Tibial artery (tissue), 4 donors: ENCODE measurements around the gene SPAG9.

Experiments
- DNase-seq, 2 donors: peaks; one replicate each; pipeline ENCODE4 v3.0.0-alpha.2; 2019
- H3K27ac ChIP-seq, 2 donors: fragments of 200-600 bp; sonication (generic) in 1 of 2; 1 replicate in 1 of 2; 2 replicates in 1 of 2; pipeline ENCODE4 v1.5.1; 2018 to 2019; ENCODE audit warnings: mild to moderate bottlenecking in 1 of 2
- H3K27me3 ChIP-seq, 2 donors: fragments of 200-600 bp; sonication (generic) in 1 of 2; one replicate each; pipeline versions ENCODE4 v1.5.1 to v1.6.0; 2016 to 2019
- H3K36me3 ChIP-seq, 3 donors: fragments of 200-600 bp; sonication (generic) in 2 of 3; one replicate each; pipeline ENCODE4 v1.5.1; 2016 to 2019; ENCODE audit warnings: mild to moderate bottlenecking in 2 of 3
- H3K4me1 ChIP-seq, 4 donors: fragments of 200-600 bp; sonication (generic) in 2 of 4; 1 replicate in 3 of 4; 2 replicates in 1 of 4; pipeline ENCODE4 v1.5.1; 2016 to 2019
- H3K4me3 ChIP-seq, 2 donors: fragments of 200-600 bp; sonication (generic) in 1 of 2; 1 replicate in 1 of 2; 2 replicates in 1 of 2; pipeline ENCODE4 v1.5.1; 2018 to 2019; ENCODE audit warnings: mild to moderate bottlenecking in 2 of 2
- H3K9me3 ChIP-seq, 3 donors: fragments of 200-600 bp; sonication (generic) in 1 of 3; one replicate each; pipeline ENCODE4 v1.5.1; 2016 to 2019
- CTCF ChIP-seq, 2 experiments: fragments of 200-600 bp in 1 of 2; fragments of 450-650 bp in 1 of 2; IDR thresholded peaks; one replicate each; pipeline ENCODE4 v1.5.1; 2017 to 2019; ENCODE audit warnings: antibody characterized with exemption in 2 of 2, mild to moderate bottlenecking in 1 of 2, moderate library complexity in 1 of 2
- intact Hi-C: fragments of 100-400 bp; cut with DNase I; formaldehyde crosslinking; loops from one replicate; pipeline ENCODE4 v1.15.0; 2023; ENCODE audit warnings: low total_unique reads

The SPAG9 gene

GRCh38 chr17:50935221-50935995, 185.3 kb downstream of the SPAG9 start:
- Histone ChIP-seq H3K36me3 (no peaks in the 10 kb centered on the region), H3K9me3 (no peaks in the 10 kb centered on the region), H3K4me3 (no peak overlapping the region), H3K27me3 (no peaks in the 10 kb centered on the region), H3K27ac (peak overlapping the region; percentile 96 to 97), H3K4me1 (peaks cover 3 to 41% (median 29%) of the 10 kb centered on the region in 4 donors)
- intact Hi-C loops, result no loop called here
- no peak for TF ChIP-seq CTCF (IDR thresholded peaks at IDR 0.05)
- DNase-seq, result peak; percentile 84 to 95

DNA sequence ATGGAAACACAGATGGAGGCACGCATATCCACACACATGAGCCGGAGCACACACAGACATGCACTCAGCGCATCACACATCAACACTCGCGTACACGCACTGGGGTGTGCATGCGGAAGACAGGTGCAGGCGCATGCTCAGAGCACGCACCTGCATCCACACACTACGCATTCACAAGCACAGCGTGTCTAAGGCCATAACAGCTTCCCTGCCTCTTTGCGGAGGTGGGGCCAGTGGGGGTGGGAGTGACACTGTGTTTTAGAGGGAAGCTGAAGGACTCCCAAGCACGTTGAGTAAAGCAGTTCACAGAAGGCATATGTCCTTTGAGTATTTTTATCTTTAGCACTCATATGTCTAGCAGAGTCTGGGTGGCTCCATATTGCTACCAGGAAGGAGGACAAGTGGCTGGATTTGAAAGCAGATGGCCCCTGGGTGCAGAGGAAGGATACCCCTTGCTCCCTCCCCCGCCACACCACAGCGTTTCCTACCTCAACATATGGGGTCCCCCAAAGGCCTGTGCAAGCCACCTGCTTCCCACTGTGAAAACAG, 185.9 kb downstream of the SPAG9 start:
- Histone ChIP-seq H3K27me3 (no peaks in the 10 kb centered on the region), H3K27ac (peak overlapping the region; percentile 96 to 97), H3K36me3 (no peaks in the 10 kb centered on the region), H3K4me3 (no peak overlapping the region), H3K4me1 (peaks cover 4 to 47% (median 33%) of the 10 kb centered on the region in 4 donors), H3K9me3 (no peaks in the 10 kb centered on the region)
- intact Hi-C loops, result no loop called here
- no peak for TF ChIP-seq CTCF (IDR thresholded peaks at IDR 0.05)
- DNase-seq, result no peak

DNA sequence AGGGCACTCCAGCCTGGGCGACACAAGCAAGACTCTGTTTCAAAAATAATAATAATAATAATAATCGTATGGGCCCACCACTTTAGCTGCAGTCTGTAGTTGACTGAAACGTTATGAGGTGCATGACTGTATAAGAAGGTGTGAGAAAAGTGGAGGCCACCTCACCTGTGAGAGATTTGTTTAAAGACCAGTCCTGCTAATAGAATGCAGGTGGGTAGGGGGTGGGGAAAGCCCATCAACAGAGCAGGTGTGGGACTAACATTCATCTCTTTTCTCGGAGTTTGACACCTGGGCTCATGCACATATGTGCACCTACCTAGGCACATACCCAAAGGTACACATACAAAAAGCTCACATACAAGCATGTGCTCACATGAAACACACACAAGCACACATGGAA, 186.5 kb downstream of the SPAG9 start:
- H3K36me3 ChIP-seq, result no peaks in the 10 kb centered on the region
- H3K4me3 ChIP-seq, result no peak overlapping the region
- peak overlapping the region; percentile 96 to 97 for H3K27ac ChIP-seq
- no peaks in the 10 kb centered on the region for H3K9me3 ChIP-seq
- H3K27me3 ChIP-seq, result no peaks in the 10 kb centered on the region
- intact Hi-C loops, result no loop called here
- H3K4me1 ChIP-seq, result peaks cover 4 to 50% (median 35%) of the 10 kb centered on the region in 4 donors
- TF ChIP-seq CTCF (IDR thresholded peaks at IDR 0.05), result no peak
- no peak for DNase-seq

DNA sequence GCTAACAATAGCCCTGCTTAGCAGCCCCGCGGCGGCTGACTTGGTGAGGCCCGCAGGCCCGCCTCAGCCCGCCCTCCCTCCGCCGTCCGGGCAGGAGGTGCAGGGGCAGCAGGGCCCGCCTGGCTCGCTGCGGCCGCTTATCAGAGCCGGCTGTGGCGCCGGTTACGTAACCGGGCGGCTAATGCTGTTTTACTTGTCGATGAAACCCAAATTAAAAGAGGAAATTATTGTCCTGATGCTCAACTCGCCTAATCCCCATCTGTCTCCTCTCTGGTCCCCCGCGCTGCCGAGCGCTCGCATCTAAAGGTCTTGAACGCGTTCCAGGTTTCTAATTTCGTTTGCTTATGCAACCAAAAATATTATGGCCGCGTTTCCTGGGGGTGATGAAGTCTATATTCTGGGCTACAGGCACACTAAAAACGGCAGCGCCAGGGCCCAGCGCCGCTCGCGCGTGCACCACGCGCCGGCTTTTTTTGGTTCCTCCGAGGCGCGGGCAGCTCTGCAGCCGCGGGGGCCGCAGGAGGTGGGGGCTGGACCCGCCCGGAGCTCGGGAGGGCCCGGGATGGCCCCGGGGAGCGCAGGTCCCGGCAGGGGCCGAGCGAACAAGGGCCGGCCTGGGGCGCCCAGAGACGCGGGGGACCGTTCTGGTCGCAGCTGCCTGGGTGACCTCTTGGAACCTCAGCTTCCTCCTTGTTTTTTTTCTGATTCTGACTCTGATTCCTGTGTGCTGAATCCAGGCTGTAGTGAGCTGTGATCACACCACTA, 189.3 kb downstream of the SPAG9 start:
- Histone ChIP-seq H3K9me3 (no peaks in the 10 kb centered on the region), H3K36me3 (no peaks in the 10 kb centered on the region), H3K4me1 (peaks cover 4 to 49% (median 35%) of the 10 kb centered on the region in 4 donors), H3K27ac (peak overlapping the region; percentile 96 to 97), H3K27me3 (no peaks in the 10 kb centered on the region), H3K4me3 (peak overlapping the region; percentile 46 to 55)
- DNase-seq, result peak; percentile 89 to 96
- intact Hi-C loops, result no loop called here
- TF ChIP-seq CTCF (IDR thresholded peaks at IDR 0.05), result no peak

DNA sequence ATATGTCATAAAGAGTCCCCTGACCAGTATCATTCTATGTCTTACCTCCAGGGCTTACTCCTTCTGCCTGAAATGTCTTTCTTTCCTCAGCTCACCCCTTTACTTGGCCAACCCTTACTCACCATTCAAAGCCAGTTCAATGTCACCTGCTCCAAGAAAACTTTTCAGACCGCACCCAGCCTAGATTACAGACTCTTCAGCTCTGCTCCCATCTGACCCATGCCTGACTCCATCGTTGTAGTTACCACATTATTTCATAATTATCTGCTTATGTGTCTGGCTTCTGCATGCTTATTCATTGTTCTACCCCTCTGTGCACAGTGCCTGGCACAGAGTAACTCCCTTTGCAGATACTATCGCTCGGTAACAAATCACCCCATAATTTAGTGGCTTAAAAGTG, 192.0 kb downstream of the SPAG9 start:
- no peaks in the 10 kb centered on the region for H3K36me3 ChIP-seq
- H3K27ac ChIP-seq, result peak overlapping the region; percentile 96 to 97
- TF ChIP-seq CTCF (IDR thresholded peaks at IDR 0.05), result no peak
- no peaks in the 10 kb centered on the region for H3K9me3 ChIP-seq
- no peak overlapping the region for H3K4me3 ChIP-seq
- H3K4me1 ChIP-seq, result peaks cover 4 to 33% (median 23%) of the 10 kb centered on the region in 4 donors
- no peaks in the 10 kb centered on the region for H3K27me3 ChIP-seq
- intact Hi-C loops, result no loop called here
- no peak for DNase-seq
